Measurements from ENCODE around the gene UGT1A8.
"Not testable (repeated sequence)": the region's sequence is repeated elsewhere in the genome, so short reads cannot be mapped to it uniquely, and the experiment has no call there.

Gene UGT1A8

GRCh38 chr2:233746475-233747282 is 129.2 kb downstream of the UGT1A8 start:
- Mint-ChIP-seq H3K27me3 (peaks cover 30% of the 10 kb centered on the region), H3K4me1 (ENCODE audit: low read depth) (no peaks in the 10 kb centered on the region), H3K36me3 (ENCODE audit: low read depth) (no peaks in the 10 kb centered on the region), H3K27ac (no peak overlapping the region), H3K4me3 (no peak overlapping the region), H3K9me3 (peaks cover 13% of the 10 kb centered on the region)
- DNase-seq: no peak

GRCh38 chr2:233747283-233747544 is 129.8 kb downstream of the UGT1A8 start:
- H3K36me3 Mint-ChIP-seq (ENCODE audit: low read depth): no peaks in the 10 kb centered on the region
- no peak for DNase-seq
- no peak overlapping the region for H3K27ac Mint-ChIP-seq
- peaks cover 30% of the 10 kb centered on the region for H3K27me3 Mint-ChIP-seq
- H3K4me1 Mint-ChIP-seq (ENCODE audit: low read depth): no peaks in the 10 kb centered on the region
- H3K9me3 Mint-ChIP-seq: peaks cover 13% of the 10 kb centered on the region
- H3K4me3 Mint-ChIP-seq: no peak overlapping the region

GRCh38 chr2:233750689-233751088 is 133.3 kb downstream of the UGT1A8 start:
- not testable (repeated sequence) for DNase-seq; H3K4me1 Mint-ChIP-seq (ENCODE audit: low read depth); H3K27ac Mint-ChIP-seq; H3K36me3 Mint-ChIP-seq (ENCODE audit: low read depth); H3K4me3 Mint-ChIP-seq
- Mint-ChIP-seq H3K27me3 (peaks cover 37% of the 10 kb centered on the region), H3K9me3 (peaks cover 13% of the 10 kb centered on the region)

- not testable (repeated sequence) for H3K27ac Mint-ChIP-seq; H3K4me3 Mint-ChIP-seq; H3K4me1 Mint-ChIP-seq (ENCODE audit: low read depth); DNase-seq; H3K36me3 Mint-ChIP-seq (ENCODE audit: low read depth)
- Mint-ChIP-seq H3K27me3 (peaks cover 36% of the 10 kb centered on the region), H3K9me3 (peaks cover 13% of the 10 kb centered on the region)
Observed at GRCh38 chr2:233751212-233752009, 134.0 kb downstream of the UGT1A8 start.

GRCh38 chr2:233754872-233755611 is 137.6 kb downstream of the UGT1A8 start:
- Mint-ChIP-seq H3K4me1 (ENCODE audit: low read depth) (no peaks in the 10 kb centered on the region), H3K27ac (no peak overlapping the region), H3K36me3 (ENCODE audit: low read depth) (no peaks in the 10 kb centered on the region), H3K27me3 (peaks cover 22% of the 10 kb centered on the region), H3K4me3 (no peak overlapping the region), H3K9me3 (peaks cover 9% of the 10 kb centered on the region)
- DNase-seq: no peak

GRCh38 chr2:233756429-233757081 is 139.1 kb downstream of the UGT1A8 start:
- no peaks in the 10 kb centered on the region for H3K4me1 Mint-ChIP-seq (ENCODE audit: low read depth)
- H3K27me3 Mint-ChIP-seq: peaks cover 20% of the 10 kb centered on the region
- no peaks in the 10 kb centered on the region for H3K9me3 Mint-ChIP-seq
- H3K36me3 Mint-ChIP-seq (ENCODE audit: low read depth): no peaks in the 10 kb centered on the region
- H3K4me3 Mint-ChIP-seq: no peak overlapping the region
- DNase-seq: no peak
- H3K27ac Mint-ChIP-seq: no peak overlapping the region

GRCh38 chr2:233758141-233758540 is 140.7 kb downstream of the UGT1A8 start:
- H3K4me3 Mint-ChIP-seq: no peak overlapping the region
- H3K9me3 Mint-ChIP-seq: no peaks in the 10 kb centered on the region
- H3K36me3 Mint-ChIP-seq (ENCODE audit: low read depth): no peaks in the 10 kb centered on the region
- no peak overlapping the region for H3K27ac Mint-ChIP-seq
- H3K27me3 Mint-ChIP-seq: peaks cover 20% of the 10 kb centered on the region
- DNase-seq: no peak
- H3K4me1 Mint-ChIP-seq (ENCODE audit: low read depth): no peaks in the 10 kb centered on the region

GRCh38 chr2:233758849-233759248 is 141.4 kb downstream of the UGT1A8 start:
- Mint-ChIP-seq H3K27ac (no peak overlapping the region), H3K9me3 (no peaks in the 10 kb centered on the region), H3K4me3 (no peak overlapping the region), H3K27me3 (peaks cover 20% of the 10 kb centered on the region), H3K36me3 (ENCODE audit: low read depth) (no peaks in the 10 kb centered on the region), H3K4me1 (ENCODE audit: low read depth) (no peaks in the 10 kb centered on the region)
- no peak for DNase-seq

- H3K27ac Mint-ChIP-seq: no peak within 1 kb of the TSS
- H3K4me3 Mint-ChIP-seq: no peak within 1 kb of the TSS
- H3K27me3 Mint-ChIP-seq: peaks cover 21% of the 10 kb centered on the region
- no peaks in the 10 kb centered on the region for H3K4me1 Mint-ChIP-seq (ENCODE audit: low read depth)
- no peak for DNase-seq
- H3K9me3 Mint-ChIP-seq: no peaks in the 10 kb centered on the region
- no peaks in the 10 kb centered on the region for H3K36me3 Mint-ChIP-seq (ENCODE audit: low read depth)
Observed at GRCh38 chr2:233760043-233760442, 142.6 kb downstream of the UGT1A8 start, which contains the start of gene UGT1A1. Gene UGT1A1, plus strand, starts transcription at chr2:233760270. Its CDS starts 18 bp downstream, at chr2:233760288.

GRCh38 chr2:233761040-233761769 is 143.8 kb downstream of the UGT1A8 start:
- Mint-ChIP-seq H3K4me3 (no peak overlapping the region), H3K27me3 (peaks cover 24% of the 10 kb centered on the region), H3K36me3 (ENCODE audit: low read depth) (no peaks in the 10 kb centered on the region), H3K4me1 (ENCODE audit: low read depth) (no peaks in the 10 kb centered on the region), H3K9me3 (no peaks in the 10 kb centered on the region), H3K27ac (no peak overlapping the region)
- no peak for DNase-seq

GRCh38 chr2:233764264-233764663 is 146.8 kb downstream of the UGT1A8 start:
- no peak overlapping the region for H3K27ac Mint-ChIP-seq
- H3K4me3 Mint-ChIP-seq: no peak overlapping the region
- H3K36me3 Mint-ChIP-seq (ENCODE audit: low read depth): no peaks in the 10 kb centered on the region
- no peak for DNase-seq
- no peaks in the 10 kb centered on the region for H3K9me3 Mint-ChIP-seq
- peaks cover 28% of the 10 kb centered on the region for H3K27me3 Mint-ChIP-seq
- H3K4me1 Mint-ChIP-seq (ENCODE audit: low read depth): no peaks in the 10 kb centered on the region

GRCh38 chr2:233764761-233765160 is 147.3 kb downstream of the UGT1A8 start:
- no peaks in the 10 kb centered on the region for H3K36me3 Mint-ChIP-seq (ENCODE audit: low read depth)
- H3K27me3 Mint-ChIP-seq: peaks cover 31% of the 10 kb centered on the region
- H3K4me1 Mint-ChIP-seq (ENCODE audit: low read depth): no peaks in the 10 kb centered on the region
- no peak overlapping the region for H3K27ac Mint-ChIP-seq
- H3K9me3 Mint-ChIP-seq: no peaks in the 10 kb centered on the region
- no peak for DNase-seq
- H3K4me3 Mint-ChIP-seq: no peak overlapping the region

- Mint-ChIP-seq H3K4me1 (ENCODE audit: low read depth) (no peaks in the 10 kb centered on the region), H3K4me3 (no peak overlapping the region)
Observed at GRCh38 chr2:233766416-233766815, 149.0 kb downstream of the UGT1A8 start.

GRCh38 chr2:233768076-233768475 is 150.6 kb downstream of the UGT1A8 start:
- Mint-ChIP-seq H3K9me3 (no peaks in the 10 kb centered on the region), H3K27ac (no peak overlapping the region), H3K4me3 (no peak overlapping the region), H3K4me1 (ENCODE audit: low read depth) (no peaks in the 10 kb centered on the region), H3K27me3 (peaks cover 34% of the 10 kb centered on the region), H3K36me3 (ENCODE audit: low read depth) (no peaks in the 10 kb centered on the region)
- DNase-seq: no peak

More at GRCh38 chr2:233766416-233766815, 149.0 kb downstream of the UGT1A8 start:
- H3K27ac Mint-ChIP-seq: no peak overlapping the region
- no peak for DNase-seq
- no peaks in the 10 kb centered on the region for H3K36me3 Mint-ChIP-seq (ENCODE audit: low read depth)
- H3K9me3 Mint-ChIP-seq: no peaks in the 10 kb centered on the region
- peaks cover 31% of the 10 kb centered on the region for H3K27me3 Mint-ChIP-seq

Measured in activated T-cell treated with anti-CD3 and anti-CD28 coated beads, Interleukin-2, amount 50 U/mL, for 24 hours (primary cell).